ENCODE results near the gene RIPPLY3. TPM values are rescaled to one million over a fixed set of nuclear protein-coding genes. Genes with fewer than 3 reads are reported as not detected.
"Not testable (repeated sequence)": the region's sequence is repeated elsewhere in the genome, so short reads cannot be mapped to it uniquely, and the experiment has no call there.

RIPPLY3 gene
- total RNA-seq, 2 donors from 2014 or later: not detected

DNA sequence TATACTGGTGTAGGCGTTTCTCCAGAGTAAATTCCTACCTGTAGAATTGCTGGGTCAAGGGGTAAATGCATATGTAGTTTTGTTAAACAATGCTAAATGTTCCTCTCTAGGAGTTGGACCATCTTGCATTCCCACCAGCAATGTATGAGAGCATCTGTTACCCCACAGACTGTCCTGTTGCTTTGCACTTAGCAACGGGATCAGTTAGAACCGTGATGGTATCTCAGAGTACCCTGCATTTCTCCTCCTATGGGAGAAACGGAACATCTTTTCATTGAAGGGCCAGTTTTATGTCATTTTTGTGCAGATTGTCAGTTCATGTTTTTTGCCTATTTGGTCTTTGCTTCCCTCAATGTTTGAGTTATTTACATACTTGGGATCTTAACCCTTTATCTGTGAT is 18.0 kb upstream of the RIPPLY3 start:
- Histone ChIP-seq H3K27me3 (no peaks in the 10 kb centered on the region), H3K36me3 (no peaks in the 10 kb centered on the region), H3K27ac (no peak overlapping the region), H3K4me1 (peaks cover 0 to 5% of the 10 kb centered on the region in 2 donors), H3K9me3 (no peaks in the 10 kb centered on the region), H3K4me3 (no peak overlapping the region)
- no peak for DNase-seq (ENCODE audit: low spot score)
- TF ChIP-seq, protein P1, sequence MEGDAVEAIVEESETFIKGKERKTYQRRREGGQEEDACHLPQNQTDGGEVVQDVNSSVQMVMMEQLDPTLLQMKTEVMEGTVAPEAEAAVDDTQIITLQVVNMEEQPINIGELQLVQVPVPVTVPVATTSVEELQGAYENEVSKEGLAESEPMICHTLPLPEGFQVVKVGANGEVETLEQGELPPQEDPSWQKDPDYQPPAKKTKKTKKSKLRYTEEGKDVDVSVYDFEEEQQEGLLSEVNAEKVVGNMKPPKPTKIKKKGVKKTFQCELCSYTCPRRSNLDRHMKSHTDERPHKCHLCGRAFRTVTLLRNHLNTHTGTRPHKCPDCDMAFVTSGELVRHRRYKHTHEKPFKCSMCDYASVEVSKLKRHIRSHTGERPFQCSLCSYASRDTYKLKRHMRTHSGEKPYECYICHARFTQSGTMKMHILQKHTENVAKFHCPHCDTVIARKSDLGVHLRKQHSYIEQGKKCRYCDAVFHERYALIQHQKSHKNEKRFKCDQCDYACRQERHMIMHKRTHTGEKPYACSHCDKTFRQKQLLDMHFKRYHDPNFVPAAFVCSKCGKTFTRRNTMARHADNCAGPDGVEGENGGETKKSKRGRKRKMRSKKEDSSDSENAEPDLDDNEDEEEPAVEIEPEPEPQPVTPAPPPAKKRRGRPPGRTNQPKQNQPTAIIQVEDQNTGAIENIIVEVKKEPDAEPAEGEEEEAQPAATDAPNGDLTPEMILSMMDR (IDR thresholded peaks at IDR 0.05): no peak

DNA sequence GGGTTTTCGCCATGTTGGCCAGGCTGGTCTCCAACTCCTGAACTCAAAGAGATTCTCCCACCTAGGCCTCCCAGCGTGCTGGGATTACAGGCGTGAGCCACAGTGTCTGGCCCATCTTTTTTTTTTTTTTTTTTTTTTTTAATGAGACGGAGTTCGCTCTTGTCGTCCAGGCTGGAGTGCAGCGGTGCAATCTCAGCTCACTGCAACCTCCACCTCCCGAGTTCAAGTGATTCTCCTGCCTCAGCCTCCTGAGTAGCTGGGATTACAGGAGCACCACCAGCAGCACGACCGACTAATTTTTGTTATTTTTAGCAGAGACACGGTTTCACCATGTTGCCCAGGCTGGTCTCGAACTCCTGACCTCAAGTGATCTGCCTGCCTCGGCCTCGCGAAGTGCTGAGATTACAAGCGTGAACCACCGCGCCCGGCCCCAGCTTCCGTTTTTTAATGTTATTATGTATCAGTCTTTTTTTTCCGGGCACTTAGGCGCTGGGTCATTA is 17.3 kb upstream of the RIPPLY3 start:
- H3K27me3 ChIP-seq; DNase-seq (ENCODE audit: low spot score); H3K4me1 ChIP-seq; H3K36me3 ChIP-seq; H3K9me3 ChIP-seq: not testable (repeated sequence)
- Histone ChIP-seq H3K4me3 (peak overlapping the region; percentile 70 to 75), H3K27ac (peak overlapping the region; percentile 89 to 97)

- peak; percentile 88 for DNase-seq (ENCODE audit: low spot score)
- no peaks in the 10 kb centered on the region for H3K36me3 ChIP-seq
- peaks cover 0 to 6% of the 10 kb centered on the region in 2 donors for H3K9me3 ChIP-seq
- peaks cover 0 to 5% of the 10 kb centered on the region in 2 donors for H3K4me1 ChIP-seq
- TF ChIP-seq, protein P1 (IDR thresholded peaks at IDR 0.05): peak; percentile 88 to 99
- H3K4me3 ChIP-seq: peak overlapping the region; percentile 70 to 75
- H3K27me3 ChIP-seq: peaks cover 0 to 2% of the 10 kb centered on the region in 2 donors
- H3K27ac ChIP-seq: peak overlapping the region; percentile 89 to 97
These were observed 16.6 kb upstream of the RIPPLY3 start for GRCh38 chr21:36989699-36990507.

- peaks cover 0 to 2% of the 10 kb centered on the region in 2 donors for H3K27me3 ChIP-seq
- peaks cover 0 to 6% of the 10 kb centered on the region in 2 donors for H3K9me3 ChIP-seq
- TF ChIP-seq, protein P1 (IDR thresholded peaks at IDR 0.05): no peak
- peak overlapping the region; percentile 70 to 75 for H3K4me3 ChIP-seq
- H3K4me1 ChIP-seq: peaks cover 0 to 5% of the 10 kb centered on the region in 2 donors
- DNase-seq (ENCODE audit: low spot score): no peak
- no peaks in the 10 kb centered on the region for H3K36me3 ChIP-seq
- H3K27ac ChIP-seq: peak overlapping the region; percentile 89 to 97
These were observed 15.8 kb upstream of the RIPPLY3 start for GRCh38 chr21:36990508-36991205.

DNA sequence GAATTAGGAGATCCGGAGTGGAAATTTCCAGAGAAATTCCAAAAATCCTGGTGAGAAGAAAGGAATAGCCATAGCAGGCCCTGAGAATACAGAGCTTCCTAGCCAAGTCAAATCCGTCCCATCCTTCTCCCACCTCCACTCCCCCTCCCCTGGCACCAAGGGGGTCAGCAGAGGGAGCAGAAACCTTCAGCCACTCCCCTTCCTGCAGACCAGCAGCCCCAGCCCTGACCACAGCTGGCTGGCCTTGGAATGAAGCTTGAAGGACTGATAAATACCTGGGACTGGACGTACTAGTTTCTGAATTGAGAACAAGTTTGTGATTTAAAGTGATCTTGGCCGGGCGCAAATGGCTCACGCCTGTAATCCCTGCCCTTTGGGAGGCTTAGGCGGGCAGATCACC is 13.8 kb upstream of the RIPPLY3 start:
- H3K4me3 ChIP-seq: no peak overlapping the region
- peaks cover 0 to 2% of the 10 kb centered on the region in 2 donors for H3K27me3 ChIP-seq
- H3K36me3 ChIP-seq: no peaks in the 10 kb centered on the region
- DNase-seq (ENCODE audit: low spot score): no peak
- H3K27ac ChIP-seq: no peak overlapping the region
- TF ChIP-seq, protein P1 (IDR thresholded peaks at IDR 0.05): no peak
- H3K4me1 ChIP-seq: peaks cover 0 to 5% of the 10 kb centered on the region in 2 donors
- H3K9me3 ChIP-seq: peaks cover 0 to 6% of the 10 kb centered on the region in 2 donors
